NCI-H345 treated with DMSO at 0.1 percent for 48 hours (cell line): ENCODE data around the gene SGK2.
"Not testable (repeated sequence)": the region's sequence is repeated elsewhere in the genome, so short reads cannot be mapped to it uniquely, and the experiment has no call there.

ENCODE experiments used
- DNase-seq: peaks from one replicate; lab custom pipeline; 2025; ENCODE audit not compliant: unreplicated experiment; lab: John Stamatoyannopoulos, UW

Gene SGK2

GRCh38 chr20:43590392-43591303, 31.8 kb downstream of the SGK2 start, which contains the start of gene IFT52:
TSS of gene IFT52 (plus strand) at chr20:43590937. CDS start at chr20:43594699, 3,762 bp downstream.
- peak; percentile 95 for DNase-seq

- DNase-seq, result not testable (repeated sequence)
These were observed 43.1 kb downstream of the SGK2 start for GRCh38 chr20:43601960-43602359.

GRCh38 chr20:43603124-43603523, 44.3 kb downstream of the SGK2 start:
- no peak for DNase-seq

GRCh38 chr20:43605715-43606114, 46.9 kb downstream of the SGK2 start:
- DNase-seq, result no peak

DNA sequence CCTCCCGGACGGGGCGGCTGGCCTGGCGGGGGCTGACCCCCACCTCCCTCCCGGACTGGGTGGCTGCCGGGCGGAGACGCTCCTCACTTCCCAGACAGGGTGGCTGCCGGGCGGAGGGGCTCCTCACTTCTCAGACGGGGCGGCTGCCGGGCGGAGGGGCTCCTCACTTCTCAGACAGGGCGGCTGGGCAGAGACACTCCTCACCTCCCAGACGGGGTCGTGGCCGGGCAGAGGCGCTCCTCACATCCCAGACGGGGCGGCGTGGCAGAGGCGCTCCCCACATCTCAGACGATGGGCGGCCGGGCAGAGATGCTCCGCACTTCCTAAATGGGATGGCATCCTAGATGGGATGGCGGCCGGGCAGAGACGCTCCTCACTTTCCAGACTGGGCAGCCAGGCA, 48.5 kb downstream of the SGK2 start:
- not testable (repeated sequence) for DNase-seq

DNA sequence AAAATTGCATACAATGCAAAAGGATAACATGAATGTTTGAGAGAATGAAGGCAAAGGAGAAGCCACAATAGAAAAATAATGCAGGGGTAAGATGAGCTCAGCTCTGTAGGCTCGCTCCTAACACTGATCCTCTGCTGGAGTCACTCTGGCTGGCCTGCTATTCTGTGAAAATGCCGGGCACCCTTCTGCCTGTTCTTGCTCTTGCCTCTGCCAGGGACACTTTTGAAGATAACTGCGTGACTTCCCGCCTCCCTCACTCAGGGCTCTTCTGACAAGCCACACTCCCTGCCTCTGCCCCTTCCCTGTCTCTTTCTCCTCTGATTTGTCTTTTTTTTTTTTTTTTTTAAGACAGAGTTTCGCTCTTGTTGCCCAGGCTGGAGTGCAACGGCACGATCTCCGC, 72.8 kb downstream of the SGK2 start:
- no peak for DNase-seq
